Memory B cell (primary cell): Measurements from ENCODE around the gene MYL1.

Source experiments
- ATAC-seq: fragments of 150-1000 bp; cut with Tn5 transposase; 2 replicates; pipeline ENCODE4 v1.10.0; 2021; ENCODE audit warnings: low read depth, mild to moderate bottlenecking, moderate library complexity
- DNase-seq, 2 donors: peaks; one replicate each; pipeline ENCODE4 v3.0.0; 2022; ENCODE audit warnings: low spot score in 2 of 2
- H3K27ac Mint-ChIP-seq: one replicate; pipeline ENCODE4 v1.8.0; 2022; ENCODE audit warnings: mild to moderate bottlenecking, moderate library complexity, mixed read lengths
- H3K27me3 Mint-ChIP-seq: one replicate; pipeline ENCODE4 v1.8.0; 2022; ENCODE audit warnings: mixed read lengths
- H3K36me3 Mint-ChIP-seq: one replicate; pipeline ENCODE4 v1.8.0; 2022; ENCODE audit warnings: mild to moderate bottlenecking, mixed read lengths
- H3K4me1 Mint-ChIP-seq: one replicate; pipeline ENCODE4 v1.8.0; 2022; ENCODE audit warnings: mixed read lengths
- H3K4me3 Mint-ChIP-seq: one replicate; pipeline ENCODE4 v1.8.0; 2022; ENCODE audit warnings: mild to moderate bottlenecking, moderate library complexity, mixed read lengths
- H3K9me3 Mint-ChIP-seq: one replicate; pipeline ENCODE4 v1.8.0; 2022; ENCODE audit warnings: mixed read lengths

Gene MYL1

DNA sequence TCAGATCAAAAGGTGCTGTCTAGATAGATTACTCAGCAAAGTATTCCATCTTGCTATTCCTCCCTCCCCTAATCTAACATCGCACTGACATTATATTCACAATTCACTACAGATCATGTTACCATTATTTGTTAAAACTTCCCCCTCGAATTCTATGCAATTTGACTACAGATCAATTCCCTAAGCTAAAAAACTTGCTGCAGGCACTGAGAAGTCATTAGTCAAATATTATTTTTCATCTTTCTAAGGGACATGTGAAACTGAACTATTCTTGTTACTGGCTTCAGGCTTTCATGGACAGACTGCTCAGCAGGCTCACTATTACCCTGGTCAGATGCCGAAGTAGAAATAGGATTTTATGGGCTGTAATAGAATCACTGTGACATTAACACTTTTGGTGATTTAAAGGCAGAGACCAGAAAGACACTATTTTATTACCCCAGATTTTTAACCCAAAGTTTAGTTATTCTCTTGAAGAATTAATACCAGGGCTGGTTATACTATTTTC is 15.1 kb downstream of the MYL1 start:
- no peaks in the 10 kb centered on the region for H3K9me3 Mint-ChIP-seq

DNA sequence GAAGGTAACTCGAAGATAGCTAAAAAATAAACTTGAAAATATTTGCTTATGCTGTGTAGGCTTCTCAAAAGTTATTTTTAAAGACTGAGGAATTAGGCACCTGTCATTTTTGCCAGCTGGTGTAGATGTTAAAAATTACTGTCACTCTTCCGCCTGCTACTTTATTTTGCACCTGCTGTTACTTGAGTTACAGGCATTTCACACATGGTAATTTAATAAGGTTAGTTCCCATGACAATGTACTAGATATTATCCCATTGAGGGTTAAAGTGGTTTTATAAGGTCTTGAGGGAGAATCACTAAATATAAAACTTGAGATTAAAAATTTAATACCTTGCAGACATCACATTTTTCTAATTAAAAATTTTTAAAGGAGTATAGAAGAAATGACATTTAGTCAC is 26.6 kb downstream of the MYL1 start:
- H3K27ac Mint-ChIP-seq = no peak overlapping the region
- DNase-seq (no peak), ATAC-seq (no peak)
- no peaks in the 10 kb centered on the region for H3K36me3 Mint-ChIP-seq
- peaks cover 4% of the 10 kb centered on the region for H3K9me3 Mint-ChIP-seq
- no peak overlapping the region for H3K4me3 Mint-ChIP-seq
- peaks cover 2% of the 10 kb centered on the region for H3K27me3 Mint-ChIP-seq
- no peaks in the 10 kb centered on the region for H3K4me1 Mint-ChIP-seq

More for the DNA sequence above, 15.1 kb downstream of the MYL1 start:
- Mint-ChIP-seq H3K27me3 (no peaks in the 10 kb centered on the region), H3K27ac (no peak overlapping the region), H3K4me1 (no peaks in the 10 kb centered on the region), H3K36me3 (no peaks in the 10 kb centered on the region), H3K4me3 (no peak overlapping the region)
- DNase-seq (no peak), ATAC-seq (no peak)

- ATAC-seq (no peak), DNase-seq (no peak)
- Mint-ChIP-seq H3K4me1 (no peaks in the 10 kb centered on the region), H3K27me3 (peaks cover 2% of the 10 kb centered on the region), H3K36me3 (no peaks in the 10 kb centered on the region), H3K4me3 (no peak overlapping the region), H3K9me3 (peaks cover 6% of the 10 kb centered on the region), H3K27ac (no peak overlapping the region)
These were observed 27.7 kb downstream of the MYL1 start for GRCh38 chr2:210287301-210287700.

GRCh38 chr2:210286123-210286680 is 28.8 kb downstream of the MYL1 start:
- H3K27me3 Mint-ChIP-seq = peaks cover 2% of the 10 kb centered on the region
- H3K36me3 Mint-ChIP-seq = no peaks in the 10 kb centered on the region
- no peak for ATAC-seq
- no peaks in the 10 kb centered on the region for H3K4me1 Mint-ChIP-seq
- no peak overlapping the region for H3K4me3 Mint-ChIP-seq
- H3K27ac Mint-ChIP-seq = no peak overlapping the region
- no peak for DNase-seq
- peaks cover 8% of the 10 kb centered on the region for H3K9me3 Mint-ChIP-seq

GRCh38 chr2:210277133-210277532 is 37.8 kb downstream of the MYL1 start:
- H3K36me3 Mint-ChIP-seq = no peaks in the 10 kb centered on the region
- no peak for ATAC-seq
- no peak overlapping the region for H3K4me3 Mint-ChIP-seq
- no peak for DNase-seq
- peaks cover 2% of the 10 kb centered on the region for H3K9me3 Mint-ChIP-seq
- no peaks in the 10 kb centered on the region for H3K4me1 Mint-ChIP-seq
- H3K27ac Mint-ChIP-seq = no peak overlapping the region
- H3K27me3 Mint-ChIP-seq = no peaks in the 10 kb centered on the region

DNA sequence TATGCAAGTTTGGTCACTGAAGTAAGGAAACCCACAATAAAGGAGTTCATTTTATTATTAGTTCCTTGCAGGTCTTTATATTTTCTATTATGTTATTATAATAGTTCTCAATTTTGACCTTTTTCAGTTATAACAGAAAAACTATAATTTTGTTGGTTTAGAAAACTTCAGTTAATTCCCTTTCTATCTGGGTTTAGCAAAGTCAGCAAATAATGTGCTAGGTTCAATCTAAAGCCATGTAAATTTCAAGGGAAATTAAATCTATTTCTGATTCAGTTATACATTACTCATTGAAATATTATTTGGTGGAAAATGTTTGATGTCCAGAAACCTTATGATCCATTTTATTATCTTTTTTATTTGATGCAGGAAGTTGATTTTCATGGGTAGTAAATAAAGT is 43.7 kb downstream of the MYL1 start:
- H3K4me3 Mint-ChIP-seq = no peak overlapping the region
- H3K27me3 Mint-ChIP-seq = peaks cover 1% of the 10 kb centered on the region
- H3K27ac Mint-ChIP-seq = no peak overlapping the region
- H3K36me3 Mint-ChIP-seq = no peaks in the 10 kb centered on the region
- H3K9me3 Mint-ChIP-seq = no peaks in the 10 kb centered on the region
- H3K4me1 Mint-ChIP-seq = no peaks in the 10 kb centered on the region
- DNase-seq = no peak
- ATAC-seq = no peak

- H3K9me3 Mint-ChIP-seq = no peaks in the 10 kb centered on the region
- H3K4me1 Mint-ChIP-seq = no peaks in the 10 kb centered on the region
- ATAC-seq (no peak), DNase-seq (no peak)
- H3K4me3 Mint-ChIP-seq = no peak overlapping the region
- no peak overlapping the region for H3K27ac Mint-ChIP-seq
- no peaks in the 10 kb centered on the region for H3K36me3 Mint-ChIP-seq
- peaks cover 3% of the 10 kb centered on the region for H3K27me3 Mint-ChIP-seq
These were observed 45.8 kb downstream of the MYL1 start for GRCh38 chr2:210269148-210269547.

GRCh38 chr2:210268281-210268680 is 46.7 kb downstream of the MYL1 start:
- ATAC-seq (no peak), DNase-seq (no peak)
- H3K9me3 Mint-ChIP-seq = no peaks in the 10 kb centered on the region
- H3K4me1 Mint-ChIP-seq = no peaks in the 10 kb centered on the region
- no peaks in the 10 kb centered on the region for H3K36me3 Mint-ChIP-seq
- peak overlapping the region; percentile 60 for H3K27ac Mint-ChIP-seq
- peaks cover 6% of the 10 kb centered on the region for H3K27me3 Mint-ChIP-seq
- H3K4me3 Mint-ChIP-seq = no peak overlapping the region

DNA sequence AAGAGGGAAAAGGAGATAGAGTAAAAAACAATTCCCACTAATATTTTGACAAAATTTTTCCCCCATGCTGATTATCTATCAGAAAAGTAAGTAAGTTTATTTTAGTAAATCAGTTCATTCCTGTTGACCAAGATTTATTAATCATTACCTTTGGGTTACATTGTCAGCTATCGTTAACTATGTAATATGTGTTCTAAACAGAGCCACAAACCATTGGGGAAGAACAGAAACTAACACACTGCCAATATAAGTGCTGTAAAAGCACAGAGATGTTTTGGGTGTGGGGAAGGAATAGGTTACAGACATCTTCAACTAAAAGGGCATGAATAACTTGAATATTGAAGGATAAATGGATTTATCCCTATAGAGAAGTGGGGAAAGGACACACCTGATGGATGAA is 47.3 kb downstream of the MYL1 start:
- Mint-ChIP-seq H3K27me3 (peaks cover 6% of the 10 kb centered on the region), H3K4me3 (no peak overlapping the region), H3K4me1 (no peaks in the 10 kb centered on the region), H3K36me3 (no peaks in the 10 kb centered on the region), H3K27ac (no peak overlapping the region), H3K9me3 (no peaks in the 10 kb centered on the region)
- DNase-seq = no peak
- ATAC-seq = no peak

DNA sequence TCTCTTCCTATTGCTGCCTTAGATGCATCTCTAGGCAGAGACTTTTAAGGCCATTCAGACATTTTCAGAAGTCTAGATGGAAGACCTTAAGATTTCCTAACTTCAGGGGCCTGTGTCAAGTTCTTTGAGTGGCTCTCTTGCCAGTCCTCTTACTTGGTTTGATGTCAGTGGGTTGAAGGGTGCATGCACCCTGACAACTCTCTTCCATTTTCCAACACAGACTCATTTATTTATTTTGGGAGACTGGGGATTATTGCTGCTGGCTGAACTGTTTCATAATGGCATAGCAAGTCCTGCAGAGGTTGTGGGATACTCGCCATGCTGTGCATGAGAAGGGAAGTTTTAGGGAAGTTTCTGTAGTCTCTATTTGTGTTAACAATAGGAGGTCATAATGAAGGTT is 50.7 kb downstream of the MYL1 start:
- Mint-ChIP-seq H3K9me3 (no peaks in the 10 kb centered on the region), H3K4me1 (no peaks in the 10 kb centered on the region), H3K36me3 (no peaks in the 10 kb centered on the region), H3K27me3 (peaks cover 6% of the 10 kb centered on the region), H3K27ac (no peak overlapping the region), H3K4me3 (no peak overlapping the region)
- no peak for ATAC-seq
- DNase-seq = no peak

GRCh38 chr2:210263841-210264240 is 51.1 kb downstream of the MYL1 start:
- no peaks in the 10 kb centered on the region for H3K36me3 Mint-ChIP-seq
- no peak overlapping the region for H3K4me3 Mint-ChIP-seq
- DNase-seq = no peak
- no peaks in the 10 kb centered on the region for H3K9me3 Mint-ChIP-seq
- no peaks in the 10 kb centered on the region for H3K4me1 Mint-ChIP-seq
- ATAC-seq = no peak
- peaks cover 4% of the 10 kb centered on the region for H3K27me3 Mint-ChIP-seq
- no peak overlapping the region for H3K27ac Mint-ChIP-seq

GRCh38 chr2:210262036-210262435 is 52.9 kb downstream of the MYL1 start:
- Mint-ChIP-seq H3K27ac (no peak overlapping the region), H3K27me3 (peaks cover 4% of the 10 kb centered on the region), H3K9me3 (no peaks in the 10 kb centered on the region), H3K4me1 (no peaks in the 10 kb centered on the region), H3K36me3 (no peaks in the 10 kb centered on the region), H3K4me3 (no peak overlapping the region)
- ATAC-seq (no peak), DNase-seq (no peak)

- H3K9me3 Mint-ChIP-seq = no peaks in the 10 kb centered on the region
- H3K36me3 Mint-ChIP-seq = no peaks in the 10 kb centered on the region
- no peak overlapping the region for H3K27ac Mint-ChIP-seq
- DNase-seq = no peak
- no peak overlapping the region for H3K4me3 Mint-ChIP-seq
- no peak for ATAC-seq
- peaks cover 4% of the 10 kb centered on the region for H3K27me3 Mint-ChIP-seq
- no peaks in the 10 kb centered on the region for H3K4me1 Mint-ChIP-seq
These were observed 55.3 kb downstream of the MYL1 start for GRCh38 chr2:210259687-210260086.

GRCh38 chr2:210252699-210253606 is 62.0 kb downstream of the MYL1 start:
- Mint-ChIP-seq H3K27me3 (peaks cover 5% of the 10 kb centered on the region), H3K36me3 (no peaks in the 10 kb centered on the region), H3K27ac (no peak overlapping the region), H3K4me1 (no peaks in the 10 kb centered on the region), H3K9me3 (no peaks in the 10 kb centered on the region), H3K4me3 (no peak overlapping the region)
- no peak for DNase-seq
- no peak for ATAC-seq
